Muscle layer of colon (tissue), 2 donors: ENCODE data around the gene WNT7A.

Experiments used
- H3K27ac ChIP-seq: one replicate; pipeline ENCODE4 v1.7.0; 2013; ENCODE audit warnings: low read depth, mild to moderate bottlenecking, low read length, moderate library complexity
- H3K27me3 ChIP-seq, 2 donors: one replicate each; pipeline ENCODE4 v1.7.0; 2013; ENCODE audit warnings: low read length in 2 of 2, mild to moderate bottlenecking in 2 of 2; ENCODE audit not compliant: insufficient read depth in 2 of 2, control insufficient read depth in 1 of 2
- H3K36me3 ChIP-seq: one replicate; pipeline ENCODE4 v1.7.0; 2013; ENCODE audit warnings: mild to moderate bottlenecking, low read length; ENCODE audit not compliant: insufficient read depth
- H3K4me1 ChIP-seq: one replicate; pipeline ENCODE4 v1.7.0; 2013; ENCODE audit warnings: mild to moderate bottlenecking, low read length; ENCODE audit not compliant: insufficient read depth
- H3K4me3 ChIP-seq, 2 donors: one replicate each; pipeline ENCODE4 v1.7.0; 2013; ENCODE audit warnings: low read length in 2 of 2, low read depth in 1 of 2, mild to moderate bottlenecking in 1 of 2, moderate library complexity in 1 of 2
- H3K9ac ChIP-seq: one replicate; pipeline ENCODE4 v1.7.0; 2013; ENCODE audit warnings: low read length
- H3K9me3 ChIP-seq: one replicate; pipeline ENCODE4 v1.7.0; 2013; ENCODE audit warnings: mild to moderate bottlenecking, low read length
- donor health status: abdominal sarcoma.
- donor health status: Adenocarcinoma of cecum.

WNT7A gene

DNA sequence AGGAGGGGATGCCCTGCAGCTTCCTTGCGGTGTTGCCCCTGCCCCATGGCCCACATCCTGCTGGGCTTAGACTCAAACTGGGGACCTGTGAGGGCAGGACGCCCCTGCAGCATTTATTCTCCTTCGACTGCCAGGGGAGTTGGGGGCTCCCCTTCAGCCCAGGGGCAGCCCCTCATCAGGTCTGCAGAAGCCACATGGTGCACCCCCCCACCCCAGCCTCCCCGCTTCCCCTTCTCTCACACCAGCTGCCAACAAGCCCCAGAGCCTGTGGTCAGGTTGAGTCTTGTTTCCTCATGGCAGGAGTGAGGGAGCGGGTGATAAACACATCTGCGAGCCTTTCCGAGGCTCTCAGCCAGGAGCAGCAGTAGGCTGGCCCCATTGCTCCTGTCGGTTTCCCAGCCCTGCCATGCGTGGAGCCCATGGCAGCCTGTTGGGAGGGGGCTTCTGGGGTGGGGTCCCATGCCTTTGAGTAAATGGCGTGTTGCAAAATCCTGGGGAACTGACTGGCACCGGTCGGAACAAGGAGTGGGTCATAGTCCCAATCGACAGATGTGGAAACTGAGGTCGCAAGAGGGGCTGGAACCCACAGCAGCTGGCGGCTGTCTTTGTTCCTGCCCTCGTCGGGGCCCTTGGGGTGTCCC is 27.8 kb downstream of the WNT7A start:
- Histone ChIP-seq H3K4me3 (no peak overlapping the region), H3K27ac (no peak overlapping the region), H3K9me3 (no peaks in the 10 kb centered on the region), H3K36me3 (no peaks in the 10 kb centered on the region), H3K9ac (no peak overlapping the region), H3K4me1 (no peaks in the 10 kb centered on the region), H3K27me3 (peaks cover 0 to 8% of the 10 kb centered on the region in 2 donors)

GRCh38 chr3:13851091-13851849 is 28.6 kb downstream of the WNT7A start:
- Histone ChIP-seq H3K4me1 (no peaks in the 10 kb centered on the region), H3K36me3 (no peaks in the 10 kb centered on the region), H3K9me3 (no peaks in the 10 kb centered on the region), H3K27ac (no peak overlapping the region), H3K4me3 (no peak overlapping the region), H3K9ac (no peak overlapping the region), H3K27me3 (peaks cover 0 to 8% of the 10 kb centered on the region in 2 donors)

DNA sequence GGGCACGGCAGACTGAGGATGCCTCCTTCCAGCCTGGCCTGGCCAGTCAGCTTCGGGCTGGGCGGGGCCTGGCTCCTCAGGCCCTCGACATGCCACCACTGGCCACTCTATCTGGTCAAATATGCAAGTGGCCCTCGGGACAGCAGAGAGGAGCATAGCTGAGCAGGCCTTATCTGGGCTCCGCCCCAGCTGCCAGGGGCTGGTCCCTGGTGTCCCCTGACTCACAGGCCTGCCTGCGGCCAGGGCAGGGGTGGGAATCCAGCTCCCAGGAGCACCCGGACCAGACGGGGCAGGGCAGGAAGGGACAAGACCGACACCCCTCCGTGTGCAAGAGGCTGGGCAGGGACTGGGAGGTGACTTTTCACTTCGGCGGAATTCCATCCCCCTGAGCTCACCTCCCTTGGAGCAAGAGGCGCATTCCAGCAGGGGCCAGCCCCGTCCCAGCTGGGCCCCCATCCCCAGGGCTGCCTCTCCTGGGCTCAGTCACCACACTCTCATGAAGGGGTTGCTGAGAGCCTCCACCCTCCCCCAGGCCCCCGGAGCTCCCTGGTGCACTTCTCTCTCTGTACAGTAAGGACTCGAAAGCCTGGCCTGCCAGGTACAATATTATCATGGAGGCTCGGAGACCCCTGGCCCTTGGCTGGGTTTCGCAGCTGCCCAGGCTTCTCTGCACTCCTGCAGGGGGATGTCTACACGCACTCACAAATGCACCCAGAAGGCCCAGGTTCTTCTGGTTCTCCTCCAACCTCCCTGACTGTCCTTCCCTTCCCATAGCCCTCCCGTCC is 29.5 kb downstream of the WNT7A start:
- Histone ChIP-seq H3K4me1 (no peaks in the 10 kb centered on the region), H3K4me3 (no peak overlapping the region), H3K27ac (no peak overlapping the region), H3K9ac (no peak overlapping the region), H3K36me3 (no peaks in the 10 kb centered on the region), H3K27me3 (peaks cover 0 to 8% of the 10 kb centered on the region in 2 donors), H3K9me3 (no peaks in the 10 kb centered on the region)

DNA sequence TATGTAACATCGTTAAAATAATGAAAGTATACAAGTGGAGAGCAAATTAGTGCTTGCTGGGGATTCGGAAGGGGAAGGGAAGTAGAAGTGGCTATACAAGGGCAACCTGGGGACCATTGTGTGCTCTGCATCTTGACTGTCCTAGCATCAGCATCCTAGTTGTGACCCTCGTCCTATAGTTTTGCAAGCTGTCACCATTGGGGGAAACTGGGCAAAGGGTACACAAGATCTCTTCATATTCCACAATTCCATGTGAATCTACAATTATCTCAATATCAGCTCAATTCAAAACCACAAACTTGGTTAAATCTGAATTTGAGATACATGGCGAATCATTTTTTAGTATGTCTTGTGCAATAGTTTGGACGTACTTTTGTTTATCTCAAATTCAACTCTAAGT is 30.9 kb downstream of the WNT7A start:
- Histone ChIP-seq H3K4me3 (no peak overlapping the region), H3K27me3 (peaks cover 0 to 13% of the 10 kb centered on the region in 2 donors), H3K4me1 (no peaks in the 10 kb centered on the region), H3K9me3 (no peaks in the 10 kb centered on the region), H3K36me3 (no peaks in the 10 kb centered on the region), H3K9ac (no peak overlapping the region), H3K27ac (no peak overlapping the region)

DNA sequence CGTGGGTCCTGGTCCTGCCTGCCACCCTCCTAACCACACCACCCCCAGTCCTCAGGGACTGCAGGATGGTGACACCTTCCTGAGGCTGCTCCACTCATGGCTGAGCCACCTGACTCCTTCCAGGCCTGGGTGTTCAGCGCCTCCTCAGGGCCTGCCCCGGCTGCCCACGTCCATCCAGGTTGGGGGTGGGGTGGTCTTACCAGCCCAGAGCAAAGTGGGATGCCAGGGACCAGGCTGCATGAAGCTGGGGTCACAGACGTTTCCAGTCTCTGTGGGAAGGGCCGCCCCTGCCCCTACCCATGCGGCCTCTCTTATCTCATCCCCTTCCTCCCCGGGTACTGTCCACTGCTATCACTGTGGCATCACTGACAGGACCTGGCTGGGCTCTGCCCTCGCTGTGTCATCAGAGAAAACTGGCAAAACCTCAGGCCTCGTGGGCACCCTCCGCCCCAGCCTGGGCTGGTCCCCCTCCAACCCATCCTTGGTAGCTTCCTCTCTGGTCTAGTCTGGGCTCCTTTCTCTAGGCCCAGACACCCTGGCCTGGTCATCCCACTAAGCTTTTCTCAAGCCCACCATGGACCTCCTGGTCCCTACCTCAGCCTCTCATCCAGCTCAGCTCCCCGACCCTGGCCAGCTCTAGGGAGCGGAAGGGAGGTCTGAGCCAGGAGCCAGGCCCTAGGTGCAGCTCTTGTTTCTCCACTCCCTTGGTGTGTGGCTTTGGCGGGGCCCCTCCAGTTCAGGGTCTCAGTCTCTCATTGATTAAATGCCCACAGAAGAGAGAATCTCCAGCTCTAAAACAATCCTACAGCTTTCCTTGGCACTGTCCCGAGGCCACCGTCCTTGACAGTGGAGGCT is 32.9 kb downstream of the WNT7A start:
- H3K9ac ChIP-seq, result no peak overlapping the region
- no peaks in the 10 kb centered on the region for H3K4me1 ChIP-seq
- H3K4me3 ChIP-seq, result no peak overlapping the region
- no peaks in the 10 kb centered on the region for H3K9me3 ChIP-seq
- no peaks in the 10 kb centered on the region for H3K36me3 ChIP-seq
- H3K27ac ChIP-seq, result no peak overlapping the region
- H3K27me3 ChIP-seq, result peaks cover 0 to 6% of the 10 kb centered on the region in 2 donors

DNA sequence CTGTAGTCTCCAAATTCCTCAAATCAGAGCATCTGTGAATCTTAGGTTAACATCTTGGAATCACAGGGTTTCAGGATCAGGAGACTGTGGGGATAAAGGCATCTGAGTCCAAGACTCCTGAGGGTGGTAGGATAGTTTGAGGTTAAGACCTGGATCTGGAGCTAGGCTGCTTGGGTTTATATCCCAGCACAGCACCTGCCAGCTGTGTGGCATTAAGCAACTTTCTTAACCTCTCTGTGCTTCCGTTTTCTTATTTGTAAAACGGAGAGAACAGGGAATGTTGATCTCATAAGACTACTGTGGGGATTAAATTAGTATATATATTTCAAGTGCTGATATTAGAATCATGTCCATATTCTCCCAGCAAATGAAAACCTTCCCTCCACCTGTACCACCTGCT is 33.6 kb downstream of the WNT7A start:
- Histone ChIP-seq H3K4me3 (no peak overlapping the region), H3K4me1 (no peaks in the 10 kb centered on the region), H3K9ac (no peak overlapping the region), H3K36me3 (no peaks in the 10 kb centered on the region), H3K9me3 (no peaks in the 10 kb centered on the region), H3K27me3 (peaks cover 0 to 6% of the 10 kb centered on the region in 2 donors), H3K27ac (no peak overlapping the region)

DNA sequence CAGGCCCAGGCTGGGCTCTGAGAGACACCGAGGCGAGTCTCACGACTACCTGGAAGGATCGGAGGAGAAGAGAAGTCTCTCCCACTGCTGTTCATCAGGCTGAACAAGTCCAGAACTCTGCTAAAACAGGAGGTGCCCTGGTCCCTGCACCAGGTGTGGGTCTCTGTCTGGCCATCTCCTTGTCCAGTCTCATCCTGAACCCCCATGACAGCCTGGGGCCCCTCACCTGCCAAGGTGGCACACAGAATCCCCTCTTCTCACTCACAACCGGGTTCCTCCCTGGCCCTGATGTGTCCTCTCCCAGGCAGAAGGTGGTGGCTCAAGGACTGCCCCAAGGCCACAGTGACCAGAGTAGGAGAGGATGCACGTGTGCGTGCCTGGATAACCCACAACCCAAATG is 34.1 kb downstream of the WNT7A start:
- Histone ChIP-seq H3K27me3 (peaks cover 0 to 6% of the 10 kb centered on the region in 2 donors), H3K9me3 (no peaks in the 10 kb centered on the region), H3K9ac (no peak overlapping the region), H3K36me3 (no peaks in the 10 kb centered on the region), H3K27ac (no peak overlapping the region), H3K4me1 (no peaks in the 10 kb centered on the region), H3K4me3 (no peak overlapping the region)

GRCh38 chr3:13844911-13845310 is 35.0 kb downstream of the WNT7A start:
- H3K36me3 ChIP-seq, result no peaks in the 10 kb centered on the region
- peaks cover 0 to 6% of the 10 kb centered on the region in 2 donors for H3K27me3 ChIP-seq

GRCh38 chr3:13844286-13844685 is 35.6 kb downstream of the WNT7A start:
- no peaks in the 10 kb centered on the region for H3K4me1 ChIP-seq
- H3K9ac ChIP-seq, result no peak overlapping the region
- no peak overlapping the region for H3K27ac ChIP-seq
- no peaks in the 10 kb centered on the region for H3K9me3 ChIP-seq
- peaks cover 0 to 6% of the 10 kb centered on the region in 2 donors for H3K27me3 ChIP-seq
- no peak overlapping the region for H3K4me3 ChIP-seq
- H3K36me3 ChIP-seq, result no peaks in the 10 kb centered on the region

More at GRCh38 chr3:13844911-13845310, 35.0 kb downstream of the WNT7A start:
- no peaks in the 10 kb centered on the region for H3K9me3 ChIP-seq
- H3K4me3 ChIP-seq, result no peak overlapping the region
- H3K27ac ChIP-seq, result no peak overlapping the region
- no peaks in the 10 kb centered on the region for H3K4me1 ChIP-seq
- no peak overlapping the region for H3K9ac ChIP-seq

DNA sequence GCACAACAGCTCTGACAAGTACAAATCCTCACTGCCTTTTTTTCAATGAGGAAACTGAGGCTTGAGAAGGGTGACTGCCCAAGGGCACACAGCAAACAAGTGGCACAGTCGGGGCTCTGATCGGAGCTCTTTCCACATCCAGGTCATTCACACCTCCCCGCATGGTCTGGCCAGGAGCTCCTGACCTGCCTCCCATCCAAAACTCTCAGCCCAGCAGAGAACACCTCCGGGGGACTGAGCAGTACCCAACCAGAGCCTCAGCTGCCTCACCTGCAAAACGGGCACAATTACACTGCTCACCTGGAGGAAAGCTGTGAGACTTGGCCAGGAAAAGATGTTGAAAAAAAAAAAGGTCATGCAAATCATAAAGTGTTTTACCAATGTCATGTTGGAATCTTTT is 36.5 kb downstream of the WNT7A start:
- H3K27me3 ChIP-seq, result peaks cover 0 to 6% of the 10 kb centered on the region in 2 donors
- H3K27ac ChIP-seq, result no peak overlapping the region
- H3K4me3 ChIP-seq, result no peak overlapping the region
- no peaks in the 10 kb centered on the region for H3K4me1 ChIP-seq
- no peaks in the 10 kb centered on the region for H3K9me3 ChIP-seq
- H3K36me3 ChIP-seq, result no peaks in the 10 kb centered on the region
- no peak overlapping the region for H3K9ac ChIP-seq

DNA sequence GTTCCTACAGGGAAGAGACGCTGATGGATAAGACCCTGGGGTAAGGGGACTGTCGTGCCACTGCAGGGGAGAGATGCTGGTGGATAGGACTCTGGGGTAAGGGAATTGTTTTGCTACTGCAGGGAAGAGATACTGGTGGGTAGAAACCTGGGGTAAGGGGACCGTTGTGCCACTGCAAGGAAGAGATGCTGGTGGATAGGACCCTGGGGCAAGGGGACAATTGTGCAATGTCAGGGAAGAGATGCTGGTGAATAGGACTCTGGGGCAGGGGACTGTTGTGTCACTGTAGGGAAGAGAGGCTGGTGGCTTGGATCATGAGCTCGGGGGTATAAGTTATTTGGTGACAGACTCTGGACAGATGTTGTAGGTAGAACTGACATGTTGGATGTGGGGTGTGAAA is 37.6 kb downstream of the WNT7A start:
- Histone ChIP-seq H3K4me1 (no peaks in the 10 kb centered on the region), H3K36me3 (no peaks in the 10 kb centered on the region), H3K4me3 (no peak overlapping the region), H3K9me3 (no peaks in the 10 kb centered on the region), H3K9ac (no peak overlapping the region), H3K27me3 (peaks cover 0 to 6% of the 10 kb centered on the region in 2 donors), H3K27ac (no peak overlapping the region)
